OCI-LY7 (cell line): ENCODE measurements around the gene NUDT19.

Experiments
- CTCF ChIP-seq: fragments of 200-600 bp; sonication (generic); conservative IDR thresholded peaks from 2 replicates; pipeline ENCODE4 v1.5.1; 2014; ENCODE audit warnings: mild to moderate bottlenecking, antibody characterized with exemption, low read length, moderate library complexity, mixed read lengths
- EZH2phosphoT487 ChIP-seq: fragments of 200-600 bp; sonication (generic); IDR thresholded peaks from 2 replicates; pipeline ENCODE4 v1.6.1; 2018; ENCODE audit warnings: low read depth, borderline replicate concordance, mild to moderate bottlenecking, mixed run types, antibody characterized with exemption, low read length, moderate library complexity, mixed read lengths

DNA sequence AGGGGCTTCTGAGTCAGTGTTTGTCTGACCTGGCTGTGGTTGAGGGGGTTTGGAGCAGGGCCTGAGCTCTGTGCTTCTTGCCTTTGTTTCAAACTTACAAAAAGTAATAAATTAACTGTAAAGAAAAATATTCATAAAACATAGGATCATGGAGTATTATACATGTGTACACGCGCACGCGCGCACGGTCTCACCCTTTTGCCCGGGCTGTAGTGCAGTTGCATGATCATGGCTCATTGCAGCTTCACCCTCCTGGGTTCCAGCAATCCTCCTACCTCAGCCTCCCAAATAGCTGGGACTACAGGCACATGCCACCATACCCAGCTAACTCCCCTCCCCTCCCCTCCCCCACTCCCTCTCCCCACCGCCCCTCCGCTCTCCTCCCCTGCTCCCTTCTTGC is 51.4 kb downstream of the NUDT19 start:
- no peak for TF ChIP-seq CTCF
- TF ChIP-seq EZH2phosphoT487: no peak
